GM19023 (cell line): ENCODE results near the gene SLC6A2.

Experiments
- ATAC-seq: cut with Tn5 transposase; IDR thresholded peaks from one replicate; pipeline ENCODE4 v1.9.1; 2021; ENCODE audit warnings: mild to moderate bottlenecking, moderate library complexity; ENCODE audit not compliant: unreplicated experiment

Gene SLC6A2

DNA sequence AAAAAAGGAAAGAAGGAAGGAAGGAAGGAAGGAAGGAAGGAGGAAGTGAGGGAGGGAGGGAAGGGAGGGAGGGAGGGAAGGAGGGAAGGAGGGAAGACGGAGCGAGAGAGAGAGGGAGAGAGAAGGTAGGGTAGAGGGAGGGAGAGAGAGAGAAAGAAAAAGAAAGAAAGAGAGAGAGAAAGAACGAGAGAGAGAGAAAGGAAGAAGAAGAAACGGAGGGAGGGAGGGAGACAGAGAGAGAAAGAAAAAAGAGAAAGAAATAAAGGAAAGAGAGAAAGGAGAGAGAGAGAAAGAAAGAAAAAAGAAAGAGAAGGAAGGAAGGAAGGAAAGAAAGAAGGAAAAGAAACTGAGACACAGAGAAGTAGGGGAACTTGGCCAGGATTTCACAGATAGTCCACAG is 8.4 kb upstream of the SLC6A2 start:
- no peak for ATAC-seq

DNA sequence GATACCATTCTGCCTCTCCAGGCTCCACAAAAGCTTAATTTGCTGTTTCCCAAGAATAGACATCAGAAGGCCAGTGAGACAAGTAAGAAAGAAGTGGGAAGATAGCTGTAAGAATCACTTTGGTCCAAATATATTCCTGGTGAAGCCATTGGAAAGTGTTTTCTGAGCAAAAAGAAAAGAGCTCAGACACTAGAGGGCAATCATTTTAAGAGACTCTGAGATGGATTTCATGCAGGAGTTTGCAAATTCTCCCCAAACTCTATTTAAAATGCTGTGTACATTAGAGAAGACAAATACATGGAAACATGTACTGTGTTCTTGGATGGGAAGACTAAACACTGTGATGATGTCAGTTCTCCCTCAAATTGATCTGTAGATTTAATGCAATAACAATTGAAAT is 8.0 kb upstream of the SLC6A2 start:
- ATAC-seq, result no peak

DNA sequence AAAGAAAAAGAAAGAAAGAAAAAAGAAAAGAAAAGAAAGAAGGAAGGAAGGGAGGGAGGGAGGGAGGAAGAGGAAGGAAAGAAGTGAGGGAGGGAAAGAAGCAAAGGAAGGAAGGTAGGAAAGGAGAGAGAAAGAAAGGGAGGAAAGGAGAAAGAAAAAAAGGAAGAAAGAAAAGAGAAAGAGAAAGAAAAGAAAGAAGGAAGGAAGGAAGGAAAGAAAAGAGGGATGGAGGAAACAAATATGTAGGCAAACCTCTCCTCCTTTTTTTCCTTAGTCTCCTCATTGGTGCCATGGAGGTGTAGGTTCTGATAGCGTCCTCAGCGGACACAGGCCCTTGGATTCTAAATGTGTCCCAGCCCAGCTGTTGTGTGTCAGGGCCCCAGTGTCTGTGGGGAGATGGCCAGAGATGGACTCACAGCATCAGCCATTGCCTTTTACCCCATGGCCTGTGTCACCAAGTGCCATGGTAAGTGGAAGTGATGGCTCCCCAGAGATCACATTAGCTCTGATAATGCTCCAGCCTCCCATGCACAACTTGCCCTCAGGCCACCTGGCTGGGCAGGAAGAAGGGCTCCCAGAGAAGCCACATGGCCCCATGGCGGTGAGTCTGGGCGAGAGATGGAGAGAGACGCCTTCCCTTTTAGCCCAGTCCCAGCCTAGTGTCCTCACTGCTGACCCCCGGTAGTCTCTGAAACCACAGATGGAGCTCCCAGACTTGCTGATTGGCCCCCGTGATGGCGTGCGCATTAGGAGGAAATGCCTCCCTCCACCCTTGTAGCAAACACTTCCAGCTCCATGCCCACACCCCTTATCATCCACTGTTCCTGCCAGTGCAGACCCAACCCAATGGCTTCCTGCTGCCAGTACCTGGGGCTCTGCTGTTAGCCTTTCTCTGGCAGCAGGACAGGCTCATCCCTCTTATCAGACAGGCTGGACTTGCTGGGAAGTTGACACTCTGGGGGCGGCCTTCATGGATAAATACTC is 3.7 kb upstream of the SLC6A2 start:
- ATAC-seq, result no peak

DNA sequence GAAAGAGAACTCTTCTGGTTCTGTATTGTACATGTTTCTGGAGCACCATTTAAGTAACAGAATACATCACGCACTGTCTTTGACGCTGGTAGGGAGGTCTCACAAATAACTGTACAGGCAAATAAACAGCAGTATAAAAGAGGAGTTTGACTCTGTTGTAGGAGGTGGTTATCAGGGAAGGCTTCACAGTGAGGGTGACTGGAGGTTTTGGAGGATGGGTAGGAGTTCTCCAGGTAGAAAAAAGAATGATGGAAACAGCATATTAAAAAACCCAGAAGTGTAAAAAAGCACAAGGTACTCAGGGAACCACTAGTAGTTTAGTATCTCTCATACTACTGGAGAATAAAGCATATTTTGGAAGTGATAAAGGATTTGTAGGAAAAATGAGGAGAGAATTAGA is 2.7 kb upstream of the SLC6A2 start:
- no peak for ATAC-seq

DNA sequence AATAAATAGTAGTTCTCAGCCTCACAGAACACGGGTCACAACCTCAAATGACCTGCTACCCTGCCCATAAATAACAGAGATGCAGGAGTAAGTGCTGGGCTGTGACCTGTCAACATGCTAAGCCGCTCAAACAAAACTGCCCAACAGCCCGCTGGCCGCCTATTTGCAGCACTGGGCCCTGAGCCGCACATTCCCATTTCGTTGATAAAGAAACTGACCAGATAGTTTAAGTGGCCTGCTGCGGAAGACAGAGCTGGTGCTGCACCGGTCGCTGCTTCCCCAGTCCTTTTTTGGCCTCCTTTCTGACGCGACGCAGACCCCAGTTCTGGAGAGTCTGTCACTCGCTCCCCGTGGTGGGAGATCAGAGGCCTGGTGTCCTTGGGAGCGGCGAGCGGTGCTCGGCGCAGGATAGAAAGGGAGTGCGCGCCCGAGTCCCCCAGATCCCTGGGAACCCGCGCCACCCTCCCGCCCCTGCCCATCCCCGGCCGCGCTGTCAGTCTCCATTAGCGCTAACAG is 349 bp upstream of the SLC6A2 start:
- ATAC-seq, result no peak

DNA sequence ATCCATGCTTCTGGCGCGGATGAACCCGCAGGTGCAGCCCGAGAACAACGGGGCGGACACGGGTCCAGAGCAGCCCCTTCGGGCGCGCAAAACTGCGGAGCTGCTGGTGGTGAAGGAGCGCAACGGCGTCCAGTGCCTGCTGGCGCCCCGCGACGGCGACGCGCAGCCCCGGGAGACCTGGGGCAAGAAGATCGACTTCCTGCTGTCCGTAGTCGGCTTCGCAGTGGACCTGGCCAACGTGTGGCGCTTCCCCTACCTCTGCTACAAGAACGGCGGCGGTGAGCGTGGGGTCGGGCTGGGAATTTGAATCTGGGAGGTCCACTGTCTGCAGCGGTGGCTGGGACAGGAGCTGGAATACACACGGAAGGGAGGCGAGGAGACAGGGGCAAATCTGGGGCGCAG is 904 bp downstream of the SLC6A2 start:
- ATAC-seq, result no peak

DNA sequence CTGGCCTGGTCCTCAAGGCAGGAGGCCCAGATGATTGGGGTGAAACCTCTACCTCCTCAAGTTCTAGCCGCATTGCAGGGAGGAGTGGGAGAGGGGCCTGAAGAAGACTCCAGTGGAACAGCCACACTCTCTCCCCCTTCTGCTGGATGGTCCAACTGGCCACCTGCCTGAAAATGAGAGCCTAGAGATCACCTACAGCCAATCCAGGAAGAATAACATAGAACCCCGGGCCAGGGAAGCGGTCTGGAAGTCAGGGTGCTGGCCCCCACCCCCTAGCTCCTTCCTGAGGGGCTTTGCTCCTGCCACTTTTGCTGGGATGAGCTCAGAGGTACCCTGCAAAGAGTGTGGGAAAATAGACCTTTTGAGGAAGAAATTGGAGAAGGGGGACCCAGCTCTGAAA is 1.8 kb downstream of the SLC6A2 start:
- no peak for ATAC-seq

DNA sequence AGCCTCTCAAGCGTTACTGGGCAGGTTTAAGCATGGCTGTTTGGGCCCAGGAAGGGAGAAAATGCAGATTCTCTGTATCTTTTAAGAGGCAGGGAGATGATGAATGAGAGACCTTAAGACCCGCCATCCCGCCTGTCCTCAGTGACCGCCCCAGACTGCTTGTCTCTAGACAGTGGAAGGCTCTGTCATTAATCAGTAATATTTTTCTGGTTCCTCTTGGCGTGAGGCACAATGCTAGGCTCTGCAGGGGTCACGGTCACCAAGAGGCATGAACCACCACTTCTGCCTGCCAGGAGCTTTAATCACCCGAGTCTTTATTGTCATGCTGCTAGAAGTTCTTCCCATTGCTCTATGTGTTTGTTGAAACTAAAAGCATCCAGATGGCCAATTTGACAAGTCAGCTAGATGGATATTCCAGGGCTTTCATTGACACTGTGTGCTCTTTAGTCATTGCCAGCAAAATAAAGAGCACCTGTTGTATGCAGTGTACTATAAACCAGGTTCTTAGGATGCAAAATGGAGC is 3.2 kb downstream of the SLC6A2 start:
- ATAC-seq, result no peak

DNA sequence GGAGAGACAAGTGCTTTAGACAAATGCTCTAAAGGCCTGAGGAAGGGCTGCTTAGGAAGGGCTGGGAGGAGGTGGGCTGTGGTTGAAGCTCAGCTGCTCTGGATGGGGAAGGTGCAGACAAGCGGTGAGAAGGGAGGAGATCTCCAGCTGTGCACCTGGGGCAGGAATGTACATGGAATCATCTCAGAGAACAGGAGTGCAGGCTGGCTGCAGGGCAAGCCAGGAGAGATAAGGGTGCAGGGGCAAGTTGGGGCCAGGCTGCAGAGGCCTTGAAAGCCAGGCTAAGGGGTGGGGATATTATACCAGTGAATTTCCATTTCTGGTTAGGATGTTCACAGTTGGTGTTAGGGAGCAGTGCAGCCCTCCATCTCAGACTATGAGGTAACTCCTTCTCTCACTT is 4.2 kb downstream of the SLC6A2 start:
- no peak for ATAC-seq

DNA sequence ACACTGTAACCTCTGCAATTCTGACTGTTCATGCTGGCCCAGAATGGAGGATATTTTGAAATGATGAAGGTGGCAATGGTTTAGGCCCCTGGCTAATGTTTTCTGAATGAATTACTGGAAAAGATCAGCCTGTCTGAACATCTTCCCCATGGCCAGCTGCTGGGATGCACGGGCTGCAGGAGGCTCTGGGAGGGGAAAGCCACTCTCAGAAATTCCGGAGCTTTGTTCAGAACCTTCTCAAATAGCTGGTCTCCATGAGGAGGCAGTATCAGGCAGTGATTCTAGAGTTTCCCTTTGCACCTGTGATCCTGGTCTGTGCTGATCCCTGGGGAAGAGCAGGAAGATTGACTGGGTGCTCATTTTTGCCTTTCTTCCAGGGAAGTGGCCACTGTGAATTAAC is 5.0 kb downstream of the SLC6A2 start:
- no peak for ATAC-seq

DNA sequence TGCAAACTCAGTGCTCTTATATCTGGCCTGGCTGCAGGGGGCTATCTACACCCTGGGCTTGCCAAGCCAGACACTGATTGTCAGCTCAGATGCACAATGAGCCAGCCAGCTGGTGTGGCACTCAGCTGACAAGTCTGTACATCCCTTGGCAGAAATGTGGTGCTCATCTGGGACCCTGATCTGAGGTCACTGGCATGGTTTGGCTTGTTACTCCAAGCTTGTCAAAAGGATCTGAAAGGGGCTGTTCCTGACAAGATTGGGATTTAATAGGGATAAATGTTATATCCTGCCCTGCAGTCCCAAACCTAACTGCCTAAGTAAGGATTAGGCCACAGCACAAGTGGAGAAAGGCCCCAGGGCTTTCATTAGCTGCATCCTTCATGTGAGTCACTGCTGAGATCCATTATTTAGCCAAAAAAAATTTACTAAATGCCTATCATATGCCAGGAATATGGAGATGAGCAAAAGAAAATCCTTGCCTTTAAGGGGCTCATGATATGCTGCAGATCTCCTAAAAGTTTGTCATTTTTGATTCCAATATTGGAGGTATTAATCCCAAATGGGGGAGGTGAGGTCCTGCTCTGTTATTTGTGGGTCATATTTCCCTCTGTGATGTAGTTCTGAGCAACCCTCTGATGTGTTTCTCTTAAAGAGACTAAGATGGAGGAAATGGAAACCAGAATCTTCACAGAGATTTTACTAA is 6.3 kb downstream of the SLC6A2 start:
- ATAC-seq, result no peak

DNA sequence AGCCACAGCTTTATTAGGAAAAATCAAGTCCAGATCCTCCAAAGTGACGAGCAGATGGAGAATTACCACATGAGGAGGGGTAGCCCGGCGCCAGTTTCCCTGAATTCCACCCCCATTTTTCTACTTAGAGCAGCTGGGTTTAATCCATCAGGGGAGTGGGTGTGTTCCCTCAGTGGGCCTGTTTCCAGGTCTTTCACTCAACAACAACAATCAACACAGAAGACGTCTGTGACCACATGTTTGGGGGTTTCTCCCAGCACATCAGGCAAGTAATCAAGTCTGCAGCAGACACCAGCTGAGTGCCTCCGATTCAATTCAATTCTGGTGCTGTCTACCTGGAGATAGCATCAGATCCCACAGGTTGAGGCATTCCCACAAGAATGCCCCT is 6.8 kb downstream of the SLC6A2 start:
- no peak for ATAC-seq

DNA sequence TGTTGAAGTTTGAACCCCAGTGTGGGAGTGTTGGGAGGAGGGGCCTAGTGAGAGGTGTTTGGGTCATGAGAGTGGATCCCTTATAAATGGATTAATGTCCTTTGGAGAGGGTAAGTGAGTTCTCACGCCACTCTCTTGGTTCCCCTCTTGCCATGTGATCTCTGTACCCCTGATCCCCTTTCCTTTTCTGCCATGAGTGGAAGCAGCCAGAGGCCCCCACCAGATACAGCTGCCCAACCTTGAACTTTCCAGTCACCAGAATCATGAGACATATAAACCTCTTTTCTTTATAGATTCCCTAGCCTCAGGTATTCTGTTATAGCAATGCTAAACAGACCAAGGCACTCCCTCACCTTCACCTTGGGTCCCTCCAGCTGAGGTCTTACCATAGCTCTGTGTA is 7.4 kb downstream of the SLC6A2 start:
- no peak for ATAC-seq

DNA sequence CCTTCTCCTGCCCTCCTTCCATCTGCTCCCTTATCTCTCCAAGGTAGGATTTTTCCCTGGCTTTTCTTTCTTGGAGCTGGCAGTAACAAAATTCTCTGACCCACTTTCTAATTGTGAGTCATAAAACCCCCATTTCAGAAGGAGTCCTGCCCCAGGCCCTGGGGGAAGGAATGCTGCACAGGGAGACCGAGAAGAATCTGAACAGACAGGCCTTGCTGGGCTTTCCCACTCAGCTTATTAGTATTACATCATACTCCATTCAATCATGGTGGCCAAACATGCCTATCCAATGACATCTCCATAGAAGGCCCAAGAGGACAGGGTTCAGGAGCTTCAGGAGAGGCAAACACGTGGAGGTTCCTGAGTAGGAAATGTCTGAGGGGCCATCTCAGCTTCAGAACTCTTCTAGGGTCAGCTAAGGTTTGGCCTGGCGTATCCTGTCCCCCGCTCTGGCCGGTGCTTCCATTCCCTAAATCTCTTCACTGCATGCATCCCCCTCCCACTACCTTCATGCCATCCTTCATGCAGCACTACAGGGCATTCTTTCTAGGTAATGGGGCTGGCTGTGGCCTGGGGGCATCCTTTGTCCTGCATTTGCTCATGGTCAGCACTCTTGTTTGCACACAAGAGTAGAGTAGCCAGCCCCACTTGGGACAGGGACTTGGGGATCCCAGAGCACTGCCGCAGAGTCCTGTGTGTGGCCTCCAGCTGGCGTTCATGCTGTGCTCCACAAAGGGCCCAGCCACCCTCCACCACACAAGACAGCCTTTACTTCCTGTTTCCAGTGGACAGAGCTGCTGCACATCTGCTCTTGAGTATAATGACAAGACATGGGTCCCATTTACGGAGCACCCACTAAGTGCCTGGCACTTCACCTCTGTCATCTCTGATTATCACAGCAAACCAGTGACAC is 8.2 kb downstream of the SLC6A2 start:
- ATAC-seq, result no peak

DNA sequence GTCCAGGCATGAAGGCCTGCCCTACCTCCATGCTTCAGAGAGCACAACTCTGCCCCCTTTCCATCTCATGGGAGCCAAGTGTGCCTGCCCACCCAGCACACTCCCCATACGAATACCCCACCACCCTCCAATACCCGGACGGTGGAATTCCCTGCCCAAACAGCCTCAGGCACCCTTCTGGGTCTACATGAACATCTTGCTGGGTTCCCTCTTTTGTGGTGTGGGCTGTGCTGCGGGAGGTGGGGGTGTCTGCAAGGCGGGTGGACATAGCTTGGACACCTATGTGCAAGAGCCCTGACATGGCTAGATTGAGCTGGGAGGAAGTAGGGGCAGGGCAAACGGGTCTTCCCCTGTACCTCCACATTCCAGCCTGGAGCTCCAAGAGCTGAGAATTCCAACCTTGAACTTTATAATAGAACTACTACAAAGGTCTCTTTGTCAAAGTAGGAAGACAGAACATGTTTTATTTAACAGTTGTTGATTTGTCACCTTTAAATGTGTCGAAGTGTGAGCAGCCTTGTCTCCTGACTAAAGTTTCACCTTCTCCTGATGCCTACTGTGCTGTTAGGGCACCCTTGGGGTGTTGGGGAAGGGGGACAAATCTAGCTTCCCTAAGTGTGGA is 9.1 kb downstream of the SLC6A2 start:
- ATAC-seq, result no peak

DNA sequence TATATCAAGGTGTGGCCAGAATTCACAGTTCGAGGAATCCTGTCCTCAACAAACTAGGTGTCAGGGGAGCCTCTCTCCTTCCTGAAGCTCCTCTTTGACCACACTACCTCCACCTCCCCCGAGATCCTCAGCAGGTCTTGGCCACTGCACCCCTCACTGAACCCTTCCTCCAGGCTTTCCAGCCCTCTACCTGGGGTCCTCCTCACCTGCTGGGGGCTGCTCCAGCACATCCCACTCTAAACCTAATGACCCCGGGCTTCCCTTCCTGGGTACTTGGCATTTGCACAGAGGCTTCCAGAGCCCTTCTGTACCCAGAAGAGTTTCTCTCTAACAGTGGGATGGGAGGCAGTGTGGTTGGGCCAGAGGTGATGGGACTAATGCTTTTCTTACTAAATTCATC is 9.7 kb downstream of the SLC6A2 start:
- ATAC-seq, result no peak

DNA sequence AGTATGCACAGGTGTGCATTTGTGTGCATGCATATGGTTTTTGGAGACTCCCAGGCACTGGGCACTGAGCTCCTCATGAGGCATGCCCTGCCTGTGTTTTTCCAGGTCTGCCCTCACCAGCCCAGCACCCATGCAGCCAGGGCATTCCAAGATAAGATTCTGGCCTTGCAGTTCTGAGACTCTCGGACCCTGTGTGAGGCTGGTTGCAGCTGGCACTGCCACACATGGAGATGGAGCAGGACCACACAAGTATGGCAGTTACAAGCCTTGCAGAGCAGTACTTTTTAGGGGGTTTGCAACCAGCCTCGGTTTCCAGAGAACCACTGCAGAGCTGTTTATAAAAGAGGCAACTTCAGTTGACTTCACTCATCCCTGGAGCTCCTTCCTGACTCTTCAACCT is 10.2 kb downstream of the SLC6A2 start:
- no peak for ATAC-seq

DNA sequence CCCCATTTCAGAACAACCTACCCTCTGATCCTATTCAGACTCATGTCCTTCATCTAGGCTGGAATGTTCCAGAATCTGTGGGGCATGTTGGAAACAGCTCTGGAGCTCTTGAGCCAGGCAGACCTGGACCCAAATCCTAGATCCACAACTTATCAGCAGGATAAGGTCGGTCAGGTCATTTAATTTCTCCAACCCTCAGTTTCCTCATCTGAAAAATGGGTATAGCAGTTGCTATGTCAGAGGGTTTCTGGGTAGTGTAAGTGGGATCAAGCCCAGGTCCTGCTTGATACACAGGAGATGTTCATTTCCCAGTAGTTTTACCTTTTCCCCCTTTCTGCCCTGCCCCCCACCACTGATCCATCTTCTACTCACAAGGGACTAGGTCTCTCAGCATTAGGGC is 12.0 kb downstream of the SLC6A2 start:
- no peak for ATAC-seq

DNA sequence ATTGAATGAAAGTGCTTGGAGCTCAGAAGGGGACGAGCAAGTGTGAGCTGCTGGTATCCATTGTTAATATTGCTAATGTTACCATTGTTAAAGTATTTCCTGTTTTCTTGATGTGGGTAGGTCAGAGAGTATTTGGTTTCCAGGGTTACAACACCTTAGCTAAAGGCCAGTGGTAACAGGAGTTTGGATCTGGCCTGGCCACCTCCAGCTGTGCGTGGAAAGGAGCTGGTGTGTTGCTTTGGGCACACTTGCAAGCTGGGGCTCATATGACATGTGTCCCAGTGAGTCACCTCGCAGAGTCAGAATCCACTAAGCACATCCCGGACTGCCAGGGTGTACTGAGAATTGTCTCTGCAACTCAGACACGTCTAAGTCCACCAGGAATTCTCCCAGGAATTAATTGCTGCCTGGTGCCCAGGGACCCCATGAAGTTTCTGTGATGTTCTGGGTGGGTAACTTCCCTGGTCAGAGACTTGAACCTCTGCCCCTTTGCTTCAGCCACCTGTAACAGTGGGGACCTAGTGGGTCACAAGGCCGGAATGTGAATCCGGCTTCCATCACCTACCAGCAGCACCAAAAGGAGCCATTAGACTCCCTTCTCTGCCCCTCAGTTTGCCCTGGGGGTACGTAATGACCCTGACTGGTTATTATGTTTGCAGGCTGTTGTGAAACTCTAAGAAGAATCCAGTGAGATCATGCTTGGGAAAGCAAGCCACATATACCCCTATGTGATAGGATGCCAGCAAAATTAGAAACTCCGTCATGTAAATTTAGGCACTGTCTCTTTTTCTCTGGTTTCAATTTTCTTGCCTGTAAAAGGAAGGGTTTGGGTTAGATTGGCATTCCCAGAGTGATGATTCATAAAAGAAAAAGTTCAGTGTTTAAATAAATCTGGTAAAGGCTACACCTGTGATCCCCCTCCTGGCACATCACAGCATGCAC is 12.8 kb downstream of the SLC6A2 start:
- ATAC-seq, result no peak
